ENCODE data around the gene CRYGB. TPM values are rescaled to one million over a fixed set of nuclear protein-coding genes. Genes with fewer than 3 reads are reported as not detected.

The CRYGB gene
- total RNA-seq, 1 experiment from 2014 or later = not detected

- no peaks in the 10 kb centered on the region for H3K79me1 ChIP-seq (ENCODE audit: insufficient read depth, low read depth, low read length, poor library complexity, severe bottlenecking)
- H3K79me2 ChIP-seq (ENCODE audit: insufficient read depth, low read length) = no peaks in the 10 kb centered on the region
- H3K9me3 ChIP-seq (ENCODE audit: control insufficient read depth, low read depth, low read length) = no peaks in the 10 kb centered on the region
- peak overlapping the region; percentile 61 to 75 for H3K4me3 Mint-ChIP-seq
- H3K56ac ChIP-seq (ENCODE audit: insufficient read length, low read depth, low read length) = no peak overlapping the region
- no peaks in the 10 kb centered on the region for H3K27me3 ChIP-seq (ENCODE audit: insufficient read depth, low read length)
- peak overlapping the region in 2 of 3 experiments; percentile 82 to 91; a peak in 4 of 7 replicates for H3K27ac Mint-ChIP-seq
- no CpG with 5 or more reads among the region's 12 CpGs for WGBS (ENCODE audit: extremely low coverage, insufficient read length, low lambda C conversion rate)
- H3K18ac ChIP-seq (ENCODE audit: insufficient read length, low read depth, low read length) = no peak overlapping the region
- peaks cover 5% of the 10 kb centered on the region for H3K4me1 ChIP-seq (ENCODE audit: insufficient read depth, low read length)
- no peak overlapping the region for H3K14ac ChIP-seq (ENCODE audit: insufficient read depth, low read length)
- no peaks in the 10 kb centered on the region for H3K9me3 Mint-ChIP-seq
- H2BK15ac ChIP-seq (ENCODE audit: low read depth, low read length) = no peak overlapping the region
- H4K5ac ChIP-seq (ENCODE audit: insufficient read length, low read depth, low read length) = no peak overlapping the region
- no peak overlapping the region for H3T11ph ChIP-seq (ENCODE audit: low read length)
- no peak overlapping the region for H2BK20ac ChIP-seq (ENCODE audit: low read depth, low read length, poor library complexity, severe bottlenecking)
- no peak overlapping the region for H2BK12ac ChIP-seq (ENCODE audit: insufficient read length, low read depth, low read length)
- H3K4me2 ChIP-seq (ENCODE audit: insufficient read depth, insufficient read length, low read length) = peak overlapping the region; percentile 47
- peak overlapping the region; percentile 84 for H2AFZ ChIP-seq (ENCODE audit: low read length)
- no peak overlapping the region for H4K91ac ChIP-seq (ENCODE audit: insufficient read length, low read depth, low read length)
- no peak overlapping the region for H3K9ac ChIP-seq (ENCODE audit: extremely low read depth, insufficient read length, low read length)
- no peak for DNase-seq
- H3K23me2 ChIP-seq (ENCODE audit: insufficient read length, low read depth, low read length, poor library complexity, severe bottlenecking) = peaks cover 4% of the 10 kb centered on the region
- no peaks in the 10 kb centered on the region for H4K20me1 ChIP-seq (ENCODE audit: control insufficient read depth, insufficient read depth, insufficient read length)
- peaks cover 48 to 66% of the 10 kb centered on the region in 2 experiments for H3K4me1 Mint-ChIP-seq
- H4K8ac ChIP-seq (replicated peaks; ENCODE audit: insufficient read length, low read depth, low read length) = no peak overlapping the region
- no peaks in the 10 kb centered on the region for H3K36me3 Mint-ChIP-seq (ENCODE audit: insufficient read depth in 1 of 3, low read depth in 3 of 3)
- H3K27me3 Mint-ChIP-seq (ENCODE audit: low read depth) = no peaks in the 10 kb centered on the region
- H2AK5ac ChIP-seq (ENCODE audit: insufficient read length, low read length) = no peak overlapping the region
- no peak overlapping the region for H2BK5ac ChIP-seq (ENCODE audit: insufficient read length, low read length)
- H3K23ac ChIP-seq (ENCODE audit: insufficient read length, low read depth, low read length) = no peak overlapping the region
- H3K4ac ChIP-seq (ENCODE audit: low read depth, low read length) = no peak overlapping the region
- H2BK120ac ChIP-seq (ENCODE audit: low read depth, low read length, poor library complexity, severe bottlenecking) = no peak overlapping the region
- TF ChIP-seq, protein P1, sequence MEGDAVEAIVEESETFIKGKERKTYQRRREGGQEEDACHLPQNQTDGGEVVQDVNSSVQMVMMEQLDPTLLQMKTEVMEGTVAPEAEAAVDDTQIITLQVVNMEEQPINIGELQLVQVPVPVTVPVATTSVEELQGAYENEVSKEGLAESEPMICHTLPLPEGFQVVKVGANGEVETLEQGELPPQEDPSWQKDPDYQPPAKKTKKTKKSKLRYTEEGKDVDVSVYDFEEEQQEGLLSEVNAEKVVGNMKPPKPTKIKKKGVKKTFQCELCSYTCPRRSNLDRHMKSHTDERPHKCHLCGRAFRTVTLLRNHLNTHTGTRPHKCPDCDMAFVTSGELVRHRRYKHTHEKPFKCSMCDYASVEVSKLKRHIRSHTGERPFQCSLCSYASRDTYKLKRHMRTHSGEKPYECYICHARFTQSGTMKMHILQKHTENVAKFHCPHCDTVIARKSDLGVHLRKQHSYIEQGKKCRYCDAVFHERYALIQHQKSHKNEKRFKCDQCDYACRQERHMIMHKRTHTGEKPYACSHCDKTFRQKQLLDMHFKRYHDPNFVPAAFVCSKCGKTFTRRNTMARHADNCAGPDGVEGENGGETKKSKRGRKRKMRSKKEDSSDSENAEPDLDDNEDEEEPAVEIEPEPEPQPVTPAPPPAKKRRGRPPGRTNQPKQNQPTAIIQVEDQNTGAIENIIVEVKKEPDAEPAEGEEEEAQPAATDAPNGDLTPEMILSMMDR (conservative IDR thresholded peaks at IDR 0.05) = no peak
- H3K27ac ChIP-seq (ENCODE audit: insufficient read length, low read depth, low read length) = no peak overlapping the region
Measured at GRCh38 chr2:208183972-208184705, 38.2 kb upstream of the CRYGB start.

All from H9 (cell line).